ENCODE data around the gene KDM4C.

DNA sequence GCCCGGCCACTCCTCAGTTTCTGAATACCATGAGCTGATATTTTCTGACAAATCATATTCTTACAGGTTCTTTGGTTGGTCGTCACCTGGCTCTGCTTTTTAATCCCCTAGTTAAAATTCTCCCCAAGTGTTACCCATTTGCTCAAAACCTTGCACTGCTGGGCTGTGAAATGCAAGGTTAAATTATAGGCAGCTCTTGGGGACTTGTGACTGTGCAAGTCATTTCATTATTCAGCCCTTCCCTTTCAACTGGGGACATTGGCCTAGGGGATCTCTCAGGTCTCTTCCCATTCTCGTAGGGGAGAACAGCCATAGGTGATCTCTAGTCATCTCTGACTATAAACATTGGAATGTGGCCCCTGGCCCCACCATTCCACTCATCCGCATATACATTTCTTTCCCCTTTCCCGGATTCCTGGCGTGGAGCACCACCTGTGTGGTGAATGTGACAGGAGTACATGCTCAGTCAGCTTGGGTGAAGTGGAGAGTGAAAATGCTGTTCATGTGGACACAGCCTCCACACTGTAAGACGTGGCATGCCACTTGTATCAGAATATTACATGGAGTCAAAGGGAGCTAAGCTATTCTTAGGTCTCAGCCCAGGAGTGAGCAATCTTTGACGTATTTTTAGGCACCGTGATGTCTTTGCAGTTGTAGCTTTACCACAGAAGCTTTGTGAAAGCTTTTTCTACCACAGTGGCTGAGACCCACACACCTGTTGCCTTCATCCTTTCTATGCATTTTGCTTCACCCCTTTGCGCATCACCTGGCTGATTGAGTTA lies 386.7 kb downstream of the KDM4C start:
- TF ChIP-seq, protein P1, sequence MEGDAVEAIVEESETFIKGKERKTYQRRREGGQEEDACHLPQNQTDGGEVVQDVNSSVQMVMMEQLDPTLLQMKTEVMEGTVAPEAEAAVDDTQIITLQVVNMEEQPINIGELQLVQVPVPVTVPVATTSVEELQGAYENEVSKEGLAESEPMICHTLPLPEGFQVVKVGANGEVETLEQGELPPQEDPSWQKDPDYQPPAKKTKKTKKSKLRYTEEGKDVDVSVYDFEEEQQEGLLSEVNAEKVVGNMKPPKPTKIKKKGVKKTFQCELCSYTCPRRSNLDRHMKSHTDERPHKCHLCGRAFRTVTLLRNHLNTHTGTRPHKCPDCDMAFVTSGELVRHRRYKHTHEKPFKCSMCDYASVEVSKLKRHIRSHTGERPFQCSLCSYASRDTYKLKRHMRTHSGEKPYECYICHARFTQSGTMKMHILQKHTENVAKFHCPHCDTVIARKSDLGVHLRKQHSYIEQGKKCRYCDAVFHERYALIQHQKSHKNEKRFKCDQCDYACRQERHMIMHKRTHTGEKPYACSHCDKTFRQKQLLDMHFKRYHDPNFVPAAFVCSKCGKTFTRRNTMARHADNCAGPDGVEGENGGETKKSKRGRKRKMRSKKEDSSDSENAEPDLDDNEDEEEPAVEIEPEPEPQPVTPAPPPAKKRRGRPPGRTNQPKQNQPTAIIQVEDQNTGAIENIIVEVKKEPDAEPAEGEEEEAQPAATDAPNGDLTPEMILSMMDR (IDR thresholded peaks at IDR 0.05) = no peak
- no peak for TF ChIP-seq EP300 (IDR thresholded peaks at IDR 0.05)
